ENCODE data around the gene VSIG10L2.

VSIG10L2 gene

GRCh38 chr11:125971618-125972017 lies 25.8 kb downstream of the VSIG10L2 start:
- DNase-seq (ENCODE audit: extremely low read depth, insufficient read length), result no peak
- Histone ChIP-seq H3K27me3 (replicated peaks; ENCODE audit: control insufficient read depth, insufficient read depth, low read length) (no peaks in the 10 kb centered on the region), H3K4me3 (replicated peaks; ENCODE audit: low read depth, low read length) (no peak overlapping the region), H3K36me3 (ENCODE audit: control insufficient read depth, insufficient read depth, low read length) (no peaks in the 10 kb centered on the region)
- TF ChIP-seq CTCF (IDR thresholded peaks at IDR 0.05; ENCODE audit: insufficient read depth, low read length, poor library complexity, severe bottlenecking), result no peak

- H3K27me3 ChIP-seq (replicated peaks; ENCODE audit: control insufficient read depth, insufficient read depth, low read length), result no peaks in the 10 kb centered on the region
- no peak overlapping the region for H3K4me3 ChIP-seq (replicated peaks; ENCODE audit: low read depth, low read length)
- no peaks in the 10 kb centered on the region for H3K36me3 ChIP-seq (ENCODE audit: control insufficient read depth, insufficient read depth, low read length)
- DNase-seq (ENCODE audit: extremely low read depth, insufficient read length), result no peak
- no peak for TF ChIP-seq CTCF (IDR thresholded peaks at IDR 0.05; ENCODE audit: insufficient read depth, low read length, poor library complexity, severe bottlenecking)
Measured at GRCh38 chr11:125974284-125974683, 28.4 kb downstream of the VSIG10L2 start.

GRCh38 chr11:125975634-125976033 lies 29.8 kb downstream of the VSIG10L2 start:
- no peak for DNase-seq (ENCODE audit: extremely low read depth, insufficient read length)
- no peak for TF ChIP-seq CTCF (IDR thresholded peaks at IDR 0.05; ENCODE audit: insufficient read depth, low read length, poor library complexity, severe bottlenecking)

GRCh38 chr11:125976156-125976555 lies 30.3 kb downstream of the VSIG10L2 start:
- Histone ChIP-seq H3K36me3 (ENCODE audit: control insufficient read depth, insufficient read depth, low read length) (no peaks in the 10 kb centered on the region), H3K27me3 (replicated peaks; ENCODE audit: control insufficient read depth, insufficient read depth, low read length) (no peaks in the 10 kb centered on the region), H3K4me3 (replicated peaks; ENCODE audit: low read depth, low read length) (no peak overlapping the region)
- no peak for TF ChIP-seq CTCF (IDR thresholded peaks at IDR 0.05; ENCODE audit: insufficient read depth, low read length, poor library complexity, severe bottlenecking)
- no peak for DNase-seq (ENCODE audit: extremely low read depth, insufficient read length)

More at GRCh38 chr11:125975634-125976033, 29.8 kb downstream of the VSIG10L2 start:
- H3K4me3 ChIP-seq (replicated peaks; ENCODE audit: low read depth, low read length), result no peak overlapping the region
- H3K27me3 ChIP-seq (replicated peaks; ENCODE audit: control insufficient read depth, insufficient read depth, low read length), result no peaks in the 10 kb centered on the region
- no peaks in the 10 kb centered on the region for H3K36me3 ChIP-seq (ENCODE audit: control insufficient read depth, insufficient read depth, low read length)

- H3K4me3 ChIP-seq (replicated peaks; ENCODE audit: low read depth, low read length), result no peak overlapping the region
- H3K27me3 ChIP-seq (replicated peaks; ENCODE audit: control insufficient read depth, insufficient read depth, low read length), result no peaks in the 10 kb centered on the region
- TF ChIP-seq CTCF (IDR thresholded peaks at IDR 0.05; ENCODE audit: insufficient read depth, low read length, poor library complexity, severe bottlenecking), result no peak
- no peak for DNase-seq (ENCODE audit: extremely low read depth, insufficient read length)
- no peaks in the 10 kb centered on the region for H3K36me3 ChIP-seq (ENCODE audit: control insufficient read depth, insufficient read depth, low read length)
Measured at GRCh38 chr11:125977333-125977732, 31.5 kb downstream of the VSIG10L2 start.

- Histone ChIP-seq H3K27me3 (replicated peaks; ENCODE audit: control insufficient read depth, insufficient read depth, low read length) (no peaks in the 10 kb centered on the region), H3K4me3 (replicated peaks; ENCODE audit: low read depth, low read length) (no peak overlapping the region), H3K36me3 (ENCODE audit: control insufficient read depth, insufficient read depth, low read length) (no peaks in the 10 kb centered on the region)
- no peak for DNase-seq (ENCODE audit: extremely low read depth, insufficient read length)
- no peak for TF ChIP-seq CTCF (IDR thresholded peaks at IDR 0.05; ENCODE audit: insufficient read depth, low read length, poor library complexity, severe bottlenecking)
Measured at GRCh38 chr11:125978181-125978716, 32.4 kb downstream of the VSIG10L2 start.

All from GM06990 (cell line).